GM18526 (cell line): ENCODE results near the gene HOXA9.

Source experiments
- POLR2A ChIP-seq: IDR thresholded peaks from 3 replicates; pipeline ENCODE4 v1.6.1; 2011; ENCODE audit not compliant: insufficient read length; ENCODE audit errors: extremely low read depth

Gene HOXA9

GRCh38 chr7:27143023-27143949 is 22.1 kb downstream of the HOXA9 start, which contains the start of gene HOXA5:
HOXA5 (minus strand) TSS chr7:27143681; CDS start chr7:27143607, 74 bp downstream.
- TF ChIP-seq POLR2A, result no peak

GRCh38 chr7:27142580-27143022 is 22.7 kb downstream of the HOXA9 start:
- TF ChIP-seq POLR2A, result no peak

DNA sequence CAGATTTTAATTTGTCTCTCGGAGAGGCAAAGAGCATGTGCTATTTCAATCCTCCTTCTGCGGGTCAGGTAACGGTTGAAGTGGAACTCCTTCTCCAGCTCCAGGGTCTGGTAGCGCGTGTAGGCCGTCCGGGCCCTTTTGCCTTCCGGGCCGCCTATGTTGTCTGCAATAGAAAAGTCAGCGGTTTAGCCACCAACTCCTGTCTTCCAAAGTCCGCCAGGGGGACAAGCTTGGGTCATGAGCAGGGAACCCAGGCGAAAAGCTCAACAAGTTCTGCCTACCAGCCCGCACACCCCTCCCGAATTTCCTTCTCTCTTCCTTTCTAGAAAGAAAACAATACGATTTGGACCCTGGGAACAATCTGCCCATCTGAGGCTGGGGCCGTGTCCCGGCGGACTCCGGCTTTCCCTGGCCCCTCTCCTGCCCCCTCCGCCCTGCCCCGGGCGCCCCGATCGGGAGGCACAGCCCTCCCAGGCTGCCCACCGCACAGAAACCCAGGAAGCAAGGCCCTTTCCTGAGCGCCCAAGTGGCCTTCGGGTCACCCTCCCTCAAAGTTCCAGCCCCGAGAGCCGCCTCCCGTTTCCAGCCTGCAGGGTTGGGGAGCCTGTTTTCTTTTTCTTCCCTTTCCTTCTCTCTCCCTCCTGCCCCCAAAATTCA is 23.3 kb downstream of the HOXA9 start:
- no peak for TF ChIP-seq POLR2A

DNA sequence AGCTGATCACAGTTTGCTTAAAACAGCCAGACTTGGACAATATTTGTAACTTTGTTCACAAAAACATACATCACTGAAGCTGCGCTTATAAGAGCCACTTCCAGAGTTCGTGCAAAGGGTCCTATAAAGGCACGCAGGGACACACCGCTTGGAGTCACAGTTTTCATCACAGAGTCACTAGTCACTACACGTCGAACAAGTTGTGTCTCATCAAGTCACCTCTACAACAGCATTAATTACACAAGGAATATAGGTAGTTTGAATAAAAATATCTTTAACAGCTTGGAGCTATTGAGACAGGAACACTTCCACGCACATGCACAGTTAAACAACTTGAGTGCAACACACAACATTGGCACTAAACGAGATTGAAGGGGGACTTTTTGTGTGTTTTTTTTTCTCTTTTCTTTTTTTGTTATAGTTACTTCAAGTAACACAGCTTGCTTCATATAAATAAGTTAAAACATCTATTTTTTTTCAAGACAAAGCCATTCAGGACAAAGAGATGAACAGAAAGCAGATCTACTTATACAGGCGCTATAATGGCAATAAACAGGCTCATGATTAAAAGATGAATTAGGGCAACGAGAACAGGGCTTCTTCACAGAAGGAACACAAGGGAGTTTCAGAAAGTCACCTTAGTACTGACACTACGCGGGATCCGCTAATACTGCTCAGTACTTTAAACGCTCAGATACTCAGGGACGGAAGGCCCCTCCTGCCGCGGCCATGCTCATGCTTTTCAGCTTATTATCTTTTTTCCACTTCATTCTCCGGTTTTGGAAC is 24.0 kb downstream of the HOXA9 start:
- no peak for TF ChIP-seq POLR2A

DNA sequence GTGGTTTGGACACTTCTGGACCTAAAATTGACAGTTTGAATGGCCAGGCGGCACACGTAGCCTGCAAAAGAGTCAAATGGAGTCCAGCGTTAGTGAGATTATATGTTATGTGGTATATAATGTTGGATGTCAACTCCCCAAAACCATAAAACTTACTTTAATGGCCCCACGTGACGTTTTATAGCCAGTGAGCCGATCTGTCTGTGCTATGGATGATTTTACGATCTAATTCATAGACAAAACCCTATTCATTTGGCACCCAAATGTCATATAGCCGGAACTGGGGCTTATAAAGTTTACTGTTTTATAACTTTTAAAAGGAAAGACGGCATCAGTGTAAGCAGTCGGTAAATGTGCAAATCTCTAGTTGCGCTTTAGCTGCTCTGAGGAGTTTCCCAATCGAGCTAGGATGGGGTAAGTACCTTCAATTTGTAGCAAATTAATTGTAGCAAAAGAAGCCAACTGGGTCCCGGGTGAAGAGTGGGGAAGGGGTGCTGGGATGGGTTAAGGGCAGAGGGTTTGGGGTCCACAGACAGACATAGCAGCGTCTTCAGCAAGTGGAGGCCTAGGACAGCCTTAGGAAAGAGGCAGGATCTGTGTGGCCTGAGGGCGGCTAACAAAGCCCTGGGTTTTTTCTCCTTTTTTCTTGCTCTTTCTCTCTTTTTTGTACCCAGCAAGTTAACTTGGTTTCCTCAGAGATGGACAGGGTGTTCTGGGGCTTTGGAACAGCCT is 25.0 kb downstream of the HOXA9 start:
- TF ChIP-seq POLR2A, result no peak

- no peak for TF ChIP-seq POLR2A
These were observed 25.8 kb downstream of the HOXA9 start for GRCh38 chr7:27139334-27140125.

- TF ChIP-seq POLR2A, result no peak
These were observed 26.4 kb downstream of the HOXA9 start for GRCh38 chr7:27138985-27139333.

DNA sequence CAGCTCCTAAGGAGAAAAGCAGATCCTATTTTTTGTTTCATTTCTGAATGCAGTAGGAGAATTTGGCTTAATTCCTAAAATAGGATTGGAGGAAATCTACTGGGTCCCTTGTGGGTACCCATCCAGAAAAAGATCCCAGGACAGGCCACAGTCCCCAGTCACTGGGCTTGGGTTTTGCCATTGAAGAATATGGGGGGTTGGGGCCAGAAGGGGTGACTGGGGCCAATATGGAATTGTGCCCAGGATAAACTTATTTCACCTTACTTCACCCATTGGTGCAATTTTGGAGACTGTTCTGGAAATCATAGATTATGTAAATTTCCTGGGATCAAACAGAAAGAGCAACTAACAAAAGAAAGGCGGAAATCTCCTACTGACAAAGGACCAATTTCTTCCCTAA is 26.9 kb downstream of the HOXA9 start:
- no peak for TF ChIP-seq POLR2A

DNA sequence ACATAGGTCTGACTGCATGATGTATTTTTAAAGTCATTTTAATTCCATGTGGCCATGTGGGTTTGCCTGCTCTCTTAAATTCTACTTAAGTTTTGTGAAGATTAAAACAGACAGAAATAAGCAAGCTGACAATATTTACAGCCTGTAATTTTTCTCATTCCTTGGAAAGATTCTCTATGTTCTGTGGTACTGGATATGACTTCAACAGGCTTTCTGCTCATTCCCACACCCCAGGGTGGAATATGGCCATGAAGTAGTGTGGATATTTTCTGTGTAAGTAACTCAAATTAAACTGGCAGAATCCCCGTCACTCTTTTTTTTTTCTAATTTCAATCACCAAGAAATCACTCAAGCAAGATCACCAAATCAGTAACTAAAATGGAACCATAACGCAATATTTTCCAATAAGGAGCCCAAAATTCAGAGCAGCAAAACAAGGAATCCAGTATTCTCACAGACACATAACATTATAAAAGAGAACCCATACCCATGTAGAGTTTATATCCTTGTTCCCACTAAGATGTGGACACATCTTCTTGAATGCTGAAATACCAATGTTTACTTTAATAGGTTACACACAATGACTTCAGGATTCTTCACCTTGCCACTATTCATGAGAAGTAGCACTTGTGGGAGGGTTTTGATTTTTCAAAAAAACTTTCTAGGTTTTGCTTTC is 27.6 kb downstream of the HOXA9 start:
- no peak for TF ChIP-seq POLR2A

DNA sequence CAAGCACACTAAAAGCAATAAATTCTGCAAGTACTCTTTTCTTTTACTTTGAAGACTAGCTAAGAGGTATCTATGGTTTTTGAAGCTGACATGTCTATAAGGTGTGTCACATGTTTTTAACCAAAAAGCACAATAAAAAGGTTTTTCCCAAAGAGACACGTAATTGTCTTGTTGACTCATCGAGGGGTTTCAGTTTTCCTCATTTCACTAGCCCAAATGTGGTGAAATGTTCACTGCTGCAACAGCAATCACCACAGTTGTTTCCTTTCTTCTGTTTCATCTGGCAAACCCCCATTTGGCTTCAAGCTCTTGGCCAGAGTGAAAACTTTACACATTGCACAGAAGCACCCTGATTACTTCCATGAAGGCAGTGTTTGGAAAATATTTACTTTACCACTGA is 30.9 kb downstream of the HOXA9 start:
- no peak for TF ChIP-seq POLR2A

- TF ChIP-seq POLR2A, result no peak
These were observed 31.7 kb downstream of the HOXA9 start for GRCh38 chr7:27133409-27134231.

DNA sequence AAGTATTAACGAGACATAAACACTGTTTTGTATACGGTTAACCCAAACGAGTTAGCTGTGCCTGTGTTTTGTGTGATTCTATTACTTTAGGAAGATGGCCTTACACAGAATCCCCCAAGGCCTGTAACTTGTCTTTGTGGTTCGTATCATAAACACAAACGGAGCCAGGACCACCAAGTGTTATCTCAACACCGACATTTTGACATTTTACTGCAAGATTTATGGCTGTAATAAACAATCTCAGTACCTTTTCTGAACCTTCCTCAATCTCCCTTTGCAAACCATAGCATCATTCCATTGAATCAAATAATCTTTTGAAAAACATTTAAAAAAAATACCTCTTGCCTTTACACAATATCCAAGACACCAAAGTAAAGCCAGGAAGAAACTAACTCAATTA is 32.4 kb downstream of the HOXA9 start:
- TF ChIP-seq POLR2A, result no peak

DNA sequence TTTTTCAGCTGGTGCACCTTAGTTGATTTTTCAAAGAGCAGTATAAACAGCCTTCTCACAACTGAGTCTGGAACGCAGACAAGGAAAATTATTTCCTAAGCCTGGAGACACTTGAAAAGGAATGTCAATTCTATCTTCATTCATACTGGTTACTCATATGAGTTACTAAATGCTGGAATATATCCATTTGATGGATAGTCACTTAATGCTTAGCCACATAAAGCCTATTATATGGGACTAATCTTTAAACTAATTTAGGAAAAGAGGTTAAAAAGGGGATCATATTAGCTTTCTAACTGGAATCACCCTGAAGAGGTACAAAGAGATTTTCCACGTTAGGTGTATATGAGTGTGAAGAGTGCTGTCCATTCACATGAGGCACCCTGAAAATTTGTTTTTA is 33.1 kb downstream of the HOXA9 start:
- no peak for TF ChIP-seq POLR2A
